ENCODE results near the gene AGBL4.

GRCh38 chr1:49181033-49181432 lies 842.7 kb downstream of the AGBL4 start:
- TF ChIP-seq EZH2 (IDR thresholded peaks at IDR 0.05) (no peak), POLR2AphosphoS5 (IDR thresholded peaks at IDR 0.05; ENCODE audit: borderline replicate concordance, low read depth, low read length) (no peak)

Data from SK-N-MC (cell line).